Measurements from ENCODE around the gene MCM3AP.

MCM3AP gene

DNA sequence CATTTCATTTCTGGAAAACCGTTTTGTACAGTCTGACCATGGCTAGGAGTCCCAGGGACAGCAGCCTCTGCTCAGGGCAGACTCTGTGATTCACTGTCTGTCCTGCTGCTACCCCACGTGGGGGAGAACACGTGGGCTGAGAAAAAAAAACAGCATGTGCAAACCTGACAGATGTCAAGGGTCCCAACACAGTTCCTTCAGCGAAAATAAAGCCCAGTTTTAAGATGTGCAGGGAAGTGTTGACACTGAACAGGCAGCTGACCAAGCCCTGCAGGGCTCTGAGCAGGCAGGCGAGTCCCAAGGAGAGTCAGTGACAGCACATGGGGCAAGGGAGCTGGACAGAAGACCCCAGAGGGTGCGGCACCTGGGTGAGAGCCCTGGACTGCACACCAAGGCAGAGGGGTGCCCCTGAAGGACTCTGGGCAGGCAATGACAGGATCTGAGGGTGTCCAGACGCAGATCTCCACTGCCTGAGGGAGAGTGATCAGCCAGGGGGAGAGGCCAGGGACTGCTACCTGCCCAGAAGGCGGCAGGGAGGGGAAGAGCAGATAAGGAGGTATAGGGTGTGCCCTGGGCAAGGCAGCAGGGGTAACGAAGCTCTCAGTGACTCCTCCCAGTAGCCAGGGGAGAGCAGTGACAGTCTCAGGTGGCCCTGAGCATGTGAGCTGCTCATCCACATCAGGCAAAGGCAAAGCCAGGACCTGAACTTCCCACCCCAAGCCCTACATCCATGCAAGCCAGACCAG lies 96.0 kb downstream of the MCM3AP start:
- TF ChIP-seq CTCF (conservative IDR thresholded peaks at IDR 0.05; ENCODE audit: low read depth, low read length), result no peak
- no peak overlapping the region for H3K4me3 ChIP-seq (ENCODE audit: low read depth, low read length)
- peak; percentile 83 for DNase-seq (ENCODE audit: low read depth)

GRCh38 chr21:46188226-46189212 lies 96.9 kb downstream of the MCM3AP start:
- peak; percentile 62 for DNase-seq (ENCODE audit: low read depth)
- no peak for TF ChIP-seq CTCF (conservative IDR thresholded peaks at IDR 0.05; ENCODE audit: low read depth, low read length)
- H3K4me3 ChIP-seq (ENCODE audit: low read depth, low read length), result no peak overlapping the region

DNA sequence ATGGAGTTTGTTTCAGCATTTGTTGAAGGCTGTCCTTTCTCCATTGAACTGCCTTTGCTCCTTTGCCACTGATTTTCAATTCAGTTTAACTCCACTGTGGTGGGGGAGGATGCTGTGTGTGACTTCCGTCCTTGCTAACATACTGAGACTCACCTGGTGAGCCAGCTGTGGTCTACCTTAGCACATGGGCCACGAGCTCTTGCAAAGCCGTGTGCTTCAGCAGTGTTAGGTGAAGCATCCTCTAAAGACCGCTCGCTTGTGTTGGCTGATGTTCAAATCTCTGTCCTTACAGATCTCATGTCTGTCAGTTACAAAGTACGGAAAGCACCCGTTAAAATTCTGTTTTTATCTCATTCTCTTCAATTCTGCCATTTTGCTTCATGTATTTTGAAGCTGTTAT lies 97.6 kb downstream of the MCM3AP start:
- TF ChIP-seq CTCF (conservative IDR thresholded peaks at IDR 0.05; ENCODE audit: low read depth, low read length), result no peak
- DNase-seq (ENCODE audit: low read depth), result no peak
- H3K4me3 ChIP-seq (ENCODE audit: low read depth, low read length), result no peak overlapping the region

GRCh38 chr21:46187261-46187660 lies 98.2 kb downstream of the MCM3AP start:
- H3K4me3 ChIP-seq (ENCODE audit: low read depth, low read length), result no peak overlapping the region
- no peak for DNase-seq (ENCODE audit: low read depth)
- no peak for TF ChIP-seq CTCF (conservative IDR thresholded peaks at IDR 0.05; ENCODE audit: low read depth, low read length)

DNA sequence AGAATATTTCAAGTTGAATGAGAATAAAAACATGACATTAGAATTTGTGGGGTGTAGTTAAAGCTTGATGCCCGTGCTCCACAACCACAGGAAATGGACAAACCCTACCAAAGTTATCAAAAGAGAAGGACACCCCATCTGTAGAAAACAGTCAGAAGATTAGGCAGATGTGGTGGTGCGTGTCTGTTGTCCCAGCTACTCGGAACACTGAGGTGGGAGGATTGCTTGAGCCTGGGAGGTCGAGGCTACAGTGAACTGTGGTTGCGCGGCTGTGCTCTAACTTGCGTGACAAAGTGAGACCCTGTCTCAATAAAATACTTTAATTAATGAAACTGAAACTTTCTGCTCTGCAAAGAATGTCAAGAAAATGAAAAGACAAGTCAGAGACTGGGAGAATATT lies 99.7 kb downstream of the MCM3AP start:
- no peak for TF ChIP-seq CTCF (conservative IDR thresholded peaks at IDR 0.05; ENCODE audit: low read depth, low read length)
- no peak for DNase-seq (ENCODE audit: low read depth)
- H3K4me3 ChIP-seq (ENCODE audit: low read depth, low read length), result no peak overlapping the region

All from choroid plexus epithelial cell (primary cell).